Stomach (tissue), 9 donors: ENCODE results near the gene RAB20. TPM values are rescaled to one million over a fixed set of nuclear protein-coding genes. Genes with fewer than 3 reads are reported as not detected.

Experiments
- DNase-seq, 2 donors: peaks; one replicate each; pipeline versions ENCODE4 v3.0.0 to v3.0.0-alpha.2; 2013 to 2019
- H3K27ac ChIP-seq, 5 donors: fragments of 200-600 bp in 4 of 5; sonication (generic) in 4 of 5; one replicate each; pipeline ENCODE4 v1.5.1; 2013 to 2019; ENCODE audit warnings: mild to moderate bottlenecking in 1 of 5, moderate library complexity in 1 of 5
- H3K27me3 ChIP-seq, 3 donors: fragments of 200-600 bp; sonication (generic); one replicate each; pipeline ENCODE4 v1.5.1; 2017 to 2019; ENCODE audit warnings: mixed run types in 1 of 3
- H3K36me3 ChIP-seq, 4 donors: fragments of 200-600 bp; sonication (generic); 1 replicate in 3 of 4; 2 replicates in 1 of 4; pipeline ENCODE4 v1.5.1; 2016 to 2019
- H3K4me1 ChIP-seq, 4 donors: fragments of 200-600 bp; sonication (generic); one replicate each; pipeline ENCODE4 v1.5.1; 2016 to 2019
- H3K4me3 ChIP-seq, 4 donors: fragments of 200-600 bp; sonication (generic) in 3 of 4; one replicate each; pipeline ENCODE4 v1.5.1; 2016 to 2019; ENCODE audit warnings: mild to moderate bottlenecking in 1 of 4
- H3K9me3 ChIP-seq, 4 donors: fragments of 200-600 bp; sonication (generic); one replicate each; pipeline ENCODE4 v1.5.1; 2016 to 2019
- EP300 ChIP-seq: sonication (generic); formaldehyde crosslinking; IDR thresholded peaks from one replicate; pipeline ENCODE4 v1.6.1; 2017; ENCODE audit warnings: antibody characterized with exemption
- POLR2A ChIP-seq, 4 donors: fragments of 450-650 bp; IDR thresholded peaks; one replicate each; pipeline ENCODE4 v1.6.1; 2016; ENCODE audit warnings: antibody characterized with exemption in 4 of 4, control low read depth in 2 of 4, mild to moderate bottlenecking in 1 of 4, moderate library complexity in 1 of 4
- POLR2AphosphoS5 ChIP-seq, 3 donors: sonication (generic); formaldehyde crosslinking; IDR thresholded peaks; one replicate each; pipeline ENCODE4 v1.6.1; 2016; ENCODE audit warnings: antibody characterized with exemption in 3 of 3
- WGBS, 5 donors: extraction: QIAGEN DNeasy Blood & Tissue Kit in 3 of 5; methylation state at CpG; one replicate each; pipeline versions ENCODE4 v1.1.5 to v1.1.7; 2013 to 2018; 5-methylcytosine and 5-hydroxymethylcytosine counted together
- intact Hi-C: fragments of 100-400 bp; cut with DNase I; formaldehyde crosslinking; loops from one replicate; pipeline ENCODE4 v1.15.1; 2023; ENCODE audit warnings: low total_unique reads
- polyA plus RNA-seq, 3 donors: library from polyadenylated mRNA; stranded (reverse); fragments of 200-250 nt; gene quantifications; one replicate each; pipeline ENCODE4 v1.2.3, GENCODE V29; 2013
- total RNA-seq, 5 donors: library from RNA; depleted of rRNA; stranded (reverse); fragments of >200 nt; gene quantifications; one replicate each; pipeline versions ENCODE4 v1.1.0 to v1.2.3, GENCODE V29; 2014 to 2016
- TF ChIP-seq, protein P1 (sequence below), 7 experiments: fragments of 450-650 bp in 4 of 7; fragments of 200-600 bp in 3 of 7; sonication (generic) in 3 of 7; IDR thresholded peaks; one replicate each; pipeline ENCODE4 v1.5.1; 2016 to 2019; ENCODE audit warnings: antibody characterized with exemption in 7 of 7, control low read depth in 2 of 7, mild to moderate bottlenecking in 1 of 7
- donor health status: healthy with polysubstance abuse.
- donor health status: Bipolar disorder and iron deficiency.
- donor health status: healthy.

RAB20 gene
- total and polyA plus RNA-seq, 8 donors, result 11.7 to 44.6 (median 29.5) TPM

GRCh38 chr13:110474713-110475112 lies 86.8 kb downstream of the RAB20 start:
- Histone ChIP-seq H3K36me3 (peaks cover 15 to 90% (median 69%) of the 10 kb centered on the region in 4 donors), H3K27me3 (no peaks in the 10 kb centered on the region), H3K4me3 (no peak overlapping the region), H3K9me3 (no peaks in the 10 kb centered on the region), H3K4me1 (peaks cover 0 to 19% (median 4%) of the 10 kb centered on the region in 4 donors), H3K27ac (no peak overlapping the region)
- TF ChIP-seq POLR2A (IDR thresholded peaks at IDR 0.05), result no peak
- TF ChIP-seq, protein P1, sequence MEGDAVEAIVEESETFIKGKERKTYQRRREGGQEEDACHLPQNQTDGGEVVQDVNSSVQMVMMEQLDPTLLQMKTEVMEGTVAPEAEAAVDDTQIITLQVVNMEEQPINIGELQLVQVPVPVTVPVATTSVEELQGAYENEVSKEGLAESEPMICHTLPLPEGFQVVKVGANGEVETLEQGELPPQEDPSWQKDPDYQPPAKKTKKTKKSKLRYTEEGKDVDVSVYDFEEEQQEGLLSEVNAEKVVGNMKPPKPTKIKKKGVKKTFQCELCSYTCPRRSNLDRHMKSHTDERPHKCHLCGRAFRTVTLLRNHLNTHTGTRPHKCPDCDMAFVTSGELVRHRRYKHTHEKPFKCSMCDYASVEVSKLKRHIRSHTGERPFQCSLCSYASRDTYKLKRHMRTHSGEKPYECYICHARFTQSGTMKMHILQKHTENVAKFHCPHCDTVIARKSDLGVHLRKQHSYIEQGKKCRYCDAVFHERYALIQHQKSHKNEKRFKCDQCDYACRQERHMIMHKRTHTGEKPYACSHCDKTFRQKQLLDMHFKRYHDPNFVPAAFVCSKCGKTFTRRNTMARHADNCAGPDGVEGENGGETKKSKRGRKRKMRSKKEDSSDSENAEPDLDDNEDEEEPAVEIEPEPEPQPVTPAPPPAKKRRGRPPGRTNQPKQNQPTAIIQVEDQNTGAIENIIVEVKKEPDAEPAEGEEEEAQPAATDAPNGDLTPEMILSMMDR (IDR thresholded peaks at IDR 0.05), result no peak
- TF ChIP-seq POLR2AphosphoS5 (IDR thresholded peaks at IDR 0.05), result no peak
- TF ChIP-seq EP300, result no peak
- 89 to 95% (median 92%) methylated on average over 21 of the region's 21 CpGs for WGBS, 5 donors
- no peak for DNase-seq
- intact Hi-C loops, result no loop called here

Other genes starting within 250 kb of the RAB20 start
- gene NAXD, start 53.8 kb upstream of the RAB20 start, total RNA-seq, result 10 to 100 TPM; 25.7 to 50.7 (median 34.4) TPM
- gene NAXD, start 53.8 kb upstream of the RAB20 start, polyA plus RNA-seq, result 10 to 100 TPM; 38.4 to 44.7 (median 41.4) TPM
- gene CARS2, start 144.4 kb upstream of the RAB20 start, total RNA-seq, result 100 to 1,000 TPM in 1 of 5 donors, 10 to 100 TPM in 4; 59.4 to 247 (median 70.0) TPM
- gene CARS2, start 144.4 kb upstream of the RAB20 start, polyA plus RNA-seq, result 10 to 100 TPM; 49.3 to 87.2 (median 81.4) TPM
- 10 to 100 TPM in 3 of 5 donors, 1 to 10 TPM in 2; 6.4 to 88.9 (median 12.9) TPM for gene ING1, start 152.0 kb upstream of the RAB20 start, total RNA-seq
- gene ING1, start 152.0 kb upstream of the RAB20 start, polyA plus RNA-seq, result 1 to 10 TPM; 6.7 to 7.7 (median 7.0) TPM